Neuronal stem cell (in vitro differentiated cells): ENCODE data around the gene ZDHHC15.
"Not testable (repeated sequence)": the region's sequence is repeated elsewhere in the genome, so short reads cannot be mapped to it uniquely, and the experiment has no call there.

Source experiments
- DNase-seq: peaks from one replicate; pipeline ENCODE4 v3.0.0-alpha.2; 2013; ENCODE audit warnings: low spot score
- H2AFZ ChIP-seq: one replicate; pipeline ENCODE4 v1.6.1; 2013; ENCODE audit warnings: mild to moderate bottlenecking, low read length, inconsistent platforms
- H2AK5ac ChIP-seq: 2 replicates; pipeline ENCODE4 v1.6.1; 2013; ENCODE audit warnings: low read depth, mild to moderate bottlenecking, inconsistent platforms, low read length, moderate library complexity, mixed read lengths
- H2BK120ac ChIP-seq: 2 replicates; pipeline ENCODE4 v1.6.1; 2013; ENCODE audit warnings: low read depth, mild to moderate bottlenecking, inconsistent platforms, low read length, moderate library complexity, mixed read lengths
- H2BK12ac ChIP-seq: one replicate; pipeline ENCODE4 v1.6.1; 2013; ENCODE audit warnings: low read length, inconsistent platforms
- H2BK15ac ChIP-seq: 2 replicates; pipeline ENCODE4 v1.6.1; 2013; ENCODE audit warnings: mild to moderate bottlenecking, low read length, inconsistent platforms, mixed read lengths
- H2BK5ac ChIP-seq: one replicate; pipeline ENCODE4 v1.6.1; 2013; ENCODE audit warnings: inconsistent platforms, mild to moderate bottlenecking, low read length, moderate library complexity
- H3K14ac ChIP-seq: one replicate; pipeline ENCODE4 v1.6.1; 2013; ENCODE audit warnings: low read length, inconsistent platforms
- H3K18ac ChIP-seq: 2 replicates; pipeline ENCODE4 v1.6.1; 2013; ENCODE audit warnings: low read length, inconsistent platforms
- H3K23ac ChIP-seq: 2 replicates; pipeline ENCODE4 v1.6.1; 2013; ENCODE audit warnings: low read depth, mild to moderate bottlenecking, mixed read lengths, low read length, inconsistent platforms; ENCODE audit not compliant: poor library complexity
- H3K27ac ChIP-seq: replicated peaks from 3 replicates; pipeline ENCODE4 v1.5.1; 2013; ENCODE audit warnings: low read length, inconsistent platforms
- H3K27me3 ChIP-seq, 3 experiments: 2 replicates each; pipeline ENCODE4 v1.6.1; 2013; ENCODE audit warnings: low read length in 3 of 3, mild to moderate bottlenecking in 2 of 3, inconsistent platforms in 1 of 3, low read depth in 1 of 3, mixed read lengths in 1 of 3, moderate library complexity in 1 of 3; ENCODE audit not compliant: control insufficient read depth in 3 of 3, insufficient read depth in 3 of 3
- H3K36me3 ChIP-seq, 2 donors: replicated peaks in 1 of 2; 2 replicates each; pipeline ENCODE4 v1.6.1; 2013; ENCODE audit warnings: low read length in 2 of 2; ENCODE audit not compliant: control insufficient read depth in 2 of 2, insufficient read depth in 2 of 2
- H3K4ac ChIP-seq: 2 replicates; pipeline ENCODE4 v1.6.1; 2013; ENCODE audit warnings: inconsistent platforms, mild to moderate bottlenecking, low read length, moderate library complexity
- H3K4me1 ChIP-seq, 2 donors: 1 replicate in 1 of 2; 2 replicates in 1 of 2; pipeline ENCODE4 v1.6.1; 2013; ENCODE audit warnings: low read length in 2 of 2, low read depth in 1 of 2; ENCODE audit not compliant: control insufficient read depth in 2 of 2, insufficient read depth in 1 of 2
- H3K4me2 ChIP-seq: one replicate; pipeline ENCODE4 v1.6.1; 2013; ENCODE audit warnings: mild to moderate bottlenecking, low read length, inconsistent platforms; ENCODE audit not compliant: insufficient read depth, poor library complexity, severe bottlenecking
- H3K4me3 ChIP-seq, 2 donors: 2 replicates each; pipeline ENCODE4 v1.5.1; 2013; ENCODE audit warnings: low read length in 2 of 2, mild to moderate bottlenecking in 2 of 2, inconsistent platforms in 1 of 2, moderate library complexity in 1 of 2
- H3K79me1 ChIP-seq: one replicate; pipeline ENCODE4 v1.6.1; 2013; ENCODE audit warnings: low read depth, mild to moderate bottlenecking, inconsistent platforms, low read length, moderate library complexity
- H3K9ac ChIP-seq: one replicate; pipeline ENCODE4 v1.6.1; 2013; ENCODE audit warnings: mild to moderate bottlenecking, low read depth, low read length, inconsistent platforms; ENCODE audit not compliant: poor library complexity
- H3K9me3 ChIP-seq, 2 donors: replicated peaks in 1 of 2; 2 replicates each; pipeline versions ENCODE3 to v1.6.1; 2013; ENCODE audit warnings: low read length in 2 of 2, mild to moderate bottlenecking in 2 of 2, inconsistent platforms in 1 of 2, low read depth in 1 of 2, mixed read lengths in 1 of 2, moderate library complexity in 1 of 2; ENCODE audit not compliant: control insufficient read depth in 2 of 2, insufficient read depth in 1 of 2
- H4K8ac ChIP-seq: one replicate; pipeline ENCODE4 v1.6.1; 2013; ENCODE audit warnings: low read depth, mild to moderate bottlenecking, inconsistent platforms, low read length, moderate library complexity
- H4K91ac ChIP-seq: one replicate; pipeline ENCODE4 v1.6.1; 2013; ENCODE audit warnings: low read length, low read depth, mild to moderate bottlenecking, inconsistent platforms; ENCODE audit not compliant: poor library complexity
- WGBS, 2 donors: extraction: QIAGEN DNeasy Blood & Tissue Kit; methylation state at CpG; one replicate each; pipeline ENCODE4 v1.1.7; 2013; ENCODE audit warnings: missing lambda C conversion rate in 2 of 2, mixed read lengths in 1 of 2; ENCODE audit not compliant: insufficient read length in 2 of 2, insufficient replicate concordance in 1 of 2; ENCODE audit errors: extremely low coverage in 2 of 2; 5-methylcytosine and 5-hydroxymethylcytosine counted together

ZDHHC15 gene

DNA sequence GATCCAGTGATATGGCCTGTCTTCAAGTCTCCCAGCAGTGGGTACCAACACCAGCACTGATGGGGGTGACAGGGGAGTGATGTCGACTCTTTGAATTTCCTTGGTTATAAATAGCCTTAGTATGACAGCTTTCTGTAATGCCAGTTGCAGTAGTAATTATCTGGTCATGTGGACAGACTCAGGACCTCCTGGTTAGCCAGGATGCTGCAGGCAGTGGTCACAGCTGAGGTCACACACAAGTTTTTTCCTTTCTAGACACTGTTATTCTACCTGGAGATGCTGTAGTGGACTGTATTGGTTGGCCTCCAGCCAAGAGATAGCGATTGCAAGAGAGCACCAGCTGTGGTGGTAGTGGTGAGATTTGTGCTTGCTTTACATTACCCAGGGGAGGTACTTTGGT is 185.3 kb downstream of the ZDHHC15 start:
- no CpG with 5 or more reads among the region's 2 CpGs for WGBS, 2 donors
- Histone ChIP-seq H3K36me3 (no peaks in the 10 kb centered on the region), H4K91ac (no peak overlapping the region), H3K27me3 (no peaks in the 10 kb centered on the region), H4K8ac (no peak overlapping the region), H2BK120ac (no peak overlapping the region), H3K23ac (no peak overlapping the region), H2BK12ac (no peak overlapping the region), H3K4me1 (no peaks in the 10 kb centered on the region), H3K4ac (no peak overlapping the region), H3K4me3 (no peak overlapping the region), H3K27ac (no peak overlapping the region), H2BK5ac (no peak overlapping the region), H2AFZ (no peak overlapping the region), H3K4me2 (no peak overlapping the region), H3K9me3 (peaks cover 0 to 5% of the 10 kb centered on the region in 2 donors), H2BK15ac (no peak overlapping the region), H3K79me1 (no peaks in the 10 kb centered on the region), H3K18ac (no peak overlapping the region), H3K14ac (no peak overlapping the region), H3K9ac (no peak overlapping the region), H2AK5ac (no peak overlapping the region)
- no peak for DNase-seq

DNA sequence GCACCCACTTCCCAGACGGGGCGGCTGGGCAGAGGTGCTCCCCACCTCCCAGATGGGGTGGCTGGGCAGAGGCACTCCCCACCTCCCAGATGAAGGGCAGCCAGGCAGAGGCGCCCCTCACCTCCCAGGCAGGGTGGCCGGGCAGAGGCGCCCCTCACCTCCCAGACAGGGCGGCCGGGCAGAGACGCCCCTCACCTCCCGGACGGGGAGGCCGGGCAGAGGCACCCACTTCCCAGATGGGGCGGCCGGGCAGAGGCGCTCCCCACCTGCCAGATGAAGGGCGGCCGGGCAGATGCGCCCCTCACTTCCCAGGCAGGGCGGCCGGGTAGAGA is 187.7 kb downstream of the ZDHHC15 start:
- no peak overlapping the region for H3K4me2 ChIP-seq
- H3K9ac ChIP-seq = no peak overlapping the region
- no peak overlapping the region for H3K4ac ChIP-seq
- H3K36me3 ChIP-seq = no peaks in the 10 kb centered on the region
- WGBS, 2 donors = no CpG with 5 or more reads among the region's 19 CpGs
- no peak overlapping the region for H3K23ac ChIP-seq
- peaks cover 0 to 5% of the 10 kb centered on the region in 2 donors for H3K9me3 ChIP-seq
- no peak overlapping the region for H2BK120ac ChIP-seq
- H4K8ac ChIP-seq = no peak overlapping the region
- H2BK5ac ChIP-seq = no peak overlapping the region
- H2AFZ ChIP-seq = no peak overlapping the region
- no peak overlapping the region for H3K27ac ChIP-seq
- no peak for DNase-seq
- H4K91ac ChIP-seq = no peak overlapping the region
- H2AK5ac ChIP-seq = no peak overlapping the region
- H3K4me1 ChIP-seq = no peaks in the 10 kb centered on the region
- no peaks in the 10 kb centered on the region for H3K27me3 ChIP-seq
- no peak overlapping the region for H3K4me3 ChIP-seq
- no peak overlapping the region for H3K18ac ChIP-seq
- H3K14ac ChIP-seq = no peak overlapping the region
- H2BK15ac ChIP-seq = no peak overlapping the region
- H3K79me1 ChIP-seq = no peaks in the 10 kb centered on the region
- H2BK12ac ChIP-seq = no peak overlapping the region

DNA sequence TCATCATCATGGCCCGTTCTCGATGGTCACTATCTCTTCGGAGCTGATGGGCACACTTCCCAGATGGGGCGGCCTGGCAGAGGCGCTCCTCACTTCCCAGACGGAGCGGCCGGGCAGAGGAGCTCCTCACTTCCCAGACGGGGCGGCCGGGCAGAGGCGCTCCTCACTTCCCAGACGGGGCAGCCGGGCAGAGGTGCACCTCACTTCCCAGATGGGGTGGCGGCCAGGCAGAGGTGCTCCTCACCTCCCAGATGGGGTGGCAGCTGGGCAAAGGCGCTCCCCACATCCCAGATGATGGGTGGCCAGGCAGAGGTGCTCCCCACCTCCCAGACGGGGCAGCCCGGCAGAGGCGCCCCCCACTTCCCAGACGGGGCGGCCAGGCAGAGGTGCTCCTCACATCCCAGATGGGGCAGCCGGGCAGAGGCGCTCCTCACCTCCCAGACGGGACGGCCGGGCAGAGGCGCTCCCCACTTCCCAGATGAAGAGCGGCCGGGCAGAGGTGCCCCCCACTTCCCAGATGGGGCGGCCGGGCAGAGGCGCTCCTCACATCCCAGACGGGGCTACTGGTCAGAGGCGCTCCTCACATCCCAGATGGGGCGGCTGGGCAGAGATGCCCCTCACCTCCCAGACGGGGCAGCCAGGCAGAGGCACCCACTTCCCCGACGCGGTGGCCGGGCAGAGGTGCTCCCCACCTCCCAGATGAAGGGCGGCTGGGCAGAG is 188.3 kb downstream of the ZDHHC15 start:
- H3K4me3 ChIP-seq, H2BK12ac ChIP-seq, H2AK5ac ChIP-seq, DNase-seq, H2BK5ac ChIP-seq, H3K23ac ChIP-seq, H2BK15ac ChIP-seq, H2AFZ ChIP-seq, H2BK120ac ChIP-seq, H3K9me3 ChIP-seq, H3K4ac ChIP-seq, H3K27ac ChIP-seq, H4K91ac ChIP-seq, H3K4me2 ChIP-seq, H3K4me1 ChIP-seq, H4K8ac ChIP-seq, H3K9ac ChIP-seq, H3K27me3 ChIP-seq, H3K14ac ChIP-seq, H3K79me1 ChIP-seq, H3K18ac ChIP-seq, H3K36me3 ChIP-seq: not testable (repeated sequence)
- WGBS, 2 donors = no CpG with 5 or more reads among the region's 41 CpGs

DNA sequence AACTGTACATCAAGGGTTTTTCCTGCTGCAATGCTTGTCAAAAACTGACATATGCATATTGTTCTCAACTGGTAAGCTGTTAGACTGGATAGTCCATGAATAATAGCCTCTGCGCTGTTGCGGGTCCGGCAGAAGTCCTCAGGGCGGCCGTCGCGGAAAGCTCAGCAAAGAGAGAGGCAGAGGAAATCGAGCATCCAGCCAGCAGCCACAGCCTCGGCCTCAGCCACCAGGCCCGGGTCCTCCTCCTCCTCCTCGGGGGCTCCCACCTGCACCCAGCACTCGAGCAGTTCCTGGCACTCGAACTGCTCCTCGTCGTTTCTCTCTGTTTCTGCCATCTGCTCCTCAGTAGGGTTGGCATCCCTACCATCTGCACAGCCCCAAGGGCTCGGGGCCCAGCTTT is 195.2 kb downstream of the ZDHHC15 start:
- H3K4me1 ChIP-seq = no peaks in the 10 kb centered on the region
- H3K4me3 ChIP-seq = no peak overlapping the region
- no peak overlapping the region for H3K14ac ChIP-seq
- H3K9me3 ChIP-seq = peaks cover 0 to 3% of the 10 kb centered on the region in 2 donors
- no peak overlapping the region for H2BK12ac ChIP-seq
- no peak overlapping the region for H2BK120ac ChIP-seq
- no peak overlapping the region for H3K23ac ChIP-seq
- peaks cover 2 to 9% of the 10 kb centered on the region in 2 donors for H3K36me3 ChIP-seq
- H2BK5ac ChIP-seq = no peak overlapping the region
- H3K18ac ChIP-seq = no peak overlapping the region
- DNase-seq = no peak
- H2BK15ac ChIP-seq = no peak overlapping the region
- H3K4ac ChIP-seq = no peak overlapping the region
- no peak overlapping the region for H3K4me2 ChIP-seq
- no peak overlapping the region for H4K91ac ChIP-seq
- H2AFZ ChIP-seq = no peak overlapping the region
- no peaks in the 10 kb centered on the region for H3K79me1 ChIP-seq
- no peak overlapping the region for H3K9ac ChIP-seq
- no peak overlapping the region for H3K27ac ChIP-seq
- no peaks in the 10 kb centered on the region for H3K27me3 ChIP-seq
- H4K8ac ChIP-seq = no peak overlapping the region
- no peak overlapping the region for H2AK5ac ChIP-seq
- no CpG with 5 or more reads among the region's 16 CpGs for WGBS, 2 donors
